Activated effector memory CD4-positive, alpha-beta T cell treated with Interleukin-2 at 50 U/mL for 16 hours (primary cell): Measurements from ENCODE around the gene UNC5C.

Source experiments
- DNase-seq: peaks from one replicate; pipeline ENCODE4 v3.0.0-alpha.2; 2020

The UNC5C gene

DNA sequence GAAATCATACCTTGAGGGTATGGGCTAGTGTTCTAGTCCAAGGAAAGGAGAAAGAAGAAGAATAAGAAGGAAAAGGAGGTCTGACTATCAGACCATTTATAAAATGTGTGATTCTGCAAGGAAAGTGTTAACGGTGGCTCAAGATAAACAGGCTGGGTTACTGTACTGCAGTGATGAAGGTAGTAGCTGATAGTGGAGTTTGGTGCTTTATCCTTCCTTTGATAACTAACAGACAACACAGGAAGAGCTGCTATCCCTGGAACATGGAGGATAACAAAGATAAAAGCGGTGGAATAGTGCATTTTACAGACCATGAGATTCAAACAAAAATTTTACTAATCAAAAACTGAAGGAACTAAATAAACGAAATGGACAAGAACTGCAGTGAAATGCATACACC is 2.6 kb downstream of the UNC5C start:
- DNase-seq = no peak

DNA sequence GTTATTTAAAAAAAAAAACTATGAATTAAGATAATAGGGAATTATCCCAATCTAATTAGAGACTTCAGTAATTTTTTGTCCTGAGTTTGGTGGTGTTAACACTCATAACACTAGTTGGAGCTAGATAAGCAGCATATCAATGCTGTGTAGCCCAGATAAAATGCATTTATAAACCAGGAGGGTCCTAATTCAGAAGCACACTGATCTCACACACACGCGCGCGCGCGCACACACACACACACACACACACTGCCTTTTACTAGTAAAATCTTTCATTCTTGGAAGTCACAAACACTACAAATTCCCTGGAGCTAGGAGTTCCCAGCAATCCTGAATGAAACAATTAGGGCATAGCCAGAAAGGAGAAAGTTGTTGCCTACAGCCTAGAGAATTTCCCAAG is 3.2 kb downstream of the UNC5C start:
- no peak for DNase-seq

DNA sequence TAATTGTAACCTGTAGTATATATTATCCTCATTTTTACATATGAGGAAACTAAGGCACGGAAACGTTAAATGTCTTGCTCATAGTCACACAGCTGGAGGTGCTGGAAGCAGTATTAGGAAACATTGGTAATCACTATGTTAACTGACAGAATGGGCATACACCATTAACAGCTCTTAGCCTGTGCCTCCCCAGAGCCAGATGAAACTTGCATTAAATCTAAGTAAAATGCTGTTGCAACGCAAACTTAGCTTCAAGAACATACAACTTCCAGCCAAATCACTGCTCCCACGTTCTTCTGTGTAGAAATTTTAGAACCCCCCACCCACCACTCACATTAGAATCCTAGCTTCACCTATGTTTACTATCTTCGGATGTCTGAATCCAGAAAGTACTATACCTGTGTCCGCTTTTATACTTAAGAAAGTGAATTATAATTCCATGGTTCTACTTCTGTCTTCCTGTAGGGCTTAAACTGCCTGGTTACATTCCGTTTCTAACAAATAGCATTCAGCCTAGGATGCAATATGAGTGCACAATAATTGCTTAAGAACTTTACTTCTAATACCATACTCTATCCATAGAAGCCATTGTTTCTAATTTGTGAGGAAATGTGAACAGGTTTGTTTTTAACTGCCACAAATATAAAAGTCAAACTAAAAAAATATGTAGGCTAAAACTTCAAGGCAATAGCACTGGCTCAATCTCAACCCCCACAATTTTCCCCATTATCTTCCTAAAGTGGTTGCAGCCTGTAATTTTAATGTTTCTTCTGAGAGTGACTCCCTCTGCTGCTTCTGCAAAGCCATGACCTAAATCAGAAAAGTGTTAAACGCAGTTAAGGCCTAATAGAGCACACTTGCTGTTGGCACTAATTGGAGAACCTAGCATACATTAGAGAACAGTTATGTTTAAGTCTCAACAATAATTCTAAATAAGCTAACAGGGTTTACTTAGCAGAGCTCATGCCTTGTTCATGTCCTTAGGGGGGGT is 4.4 kb downstream of the UNC5C start:
- DNase-seq = no peak

DNA sequence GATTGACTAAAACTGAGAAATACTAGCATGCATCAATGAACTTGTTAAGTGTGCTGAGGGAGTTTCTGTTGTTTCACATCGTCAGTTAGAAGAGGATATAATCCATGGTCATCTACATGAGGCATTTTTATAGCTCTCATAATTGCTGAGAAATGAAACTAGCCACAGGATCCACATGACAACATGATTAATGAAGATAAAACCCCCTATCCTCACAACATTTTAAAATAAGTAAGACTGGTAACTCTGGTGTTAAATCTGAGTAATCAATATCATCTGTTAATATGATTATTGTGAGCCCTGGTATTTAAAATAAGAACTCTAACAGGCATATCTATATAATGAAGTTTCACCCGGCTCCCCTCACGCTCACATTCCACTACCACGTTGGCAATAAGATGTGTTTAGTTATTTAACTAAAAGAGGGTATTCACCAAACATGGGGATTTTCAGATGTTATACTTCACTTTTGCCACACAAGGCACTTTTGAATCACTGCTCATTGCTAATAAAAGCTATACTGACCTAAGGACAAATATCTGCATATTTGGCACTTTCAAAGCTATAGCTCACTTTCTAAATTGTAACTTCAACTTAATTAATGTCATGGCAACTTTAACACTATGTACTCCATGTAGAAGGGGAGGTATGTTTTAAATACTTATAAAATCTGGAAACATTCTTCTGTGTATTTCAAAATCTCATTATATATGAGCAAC is 6.7 kb downstream of the UNC5C start:
- DNase-seq = no peak

DNA sequence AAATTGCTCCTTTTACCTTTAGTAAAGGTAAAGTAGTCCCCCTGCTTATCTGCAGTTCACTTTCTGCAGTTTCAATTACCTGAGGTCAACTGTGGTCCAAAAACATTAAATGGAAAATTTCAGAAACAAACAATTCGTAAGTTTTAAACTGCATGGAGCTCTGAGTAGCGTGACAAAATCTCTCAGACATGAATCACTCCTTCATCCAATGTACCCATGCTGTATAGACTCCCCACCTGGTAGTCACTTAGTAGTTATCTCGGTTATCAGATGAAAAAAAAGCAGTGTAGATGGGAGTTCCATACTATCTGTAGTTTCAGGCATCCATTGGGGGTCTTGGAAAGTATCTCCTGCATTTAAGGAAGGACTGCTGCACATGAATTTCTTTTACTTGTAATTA is 7.7 kb downstream of the UNC5C start:
- DNase-seq = no peak

DNA sequence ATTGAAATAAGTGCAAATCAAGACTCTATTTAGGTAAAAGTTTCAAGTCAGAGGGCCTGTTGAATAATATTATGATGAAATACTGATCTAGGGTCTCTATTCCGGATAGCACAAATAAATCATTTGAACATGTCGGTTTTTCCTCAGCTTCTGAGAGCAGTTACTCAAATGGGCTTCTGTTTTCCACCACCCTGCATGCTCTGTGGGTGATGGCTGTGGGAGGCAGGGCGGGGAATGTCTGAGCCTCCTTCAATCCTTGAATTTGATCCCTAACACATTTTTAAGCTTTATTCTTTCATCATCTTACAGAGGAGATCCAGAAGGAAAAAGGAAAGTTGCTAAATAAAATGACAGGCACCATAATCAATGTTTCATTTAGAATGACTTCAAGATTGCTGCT is 8.5 kb downstream of the UNC5C start:
- DNase-seq = no peak

DNA sequence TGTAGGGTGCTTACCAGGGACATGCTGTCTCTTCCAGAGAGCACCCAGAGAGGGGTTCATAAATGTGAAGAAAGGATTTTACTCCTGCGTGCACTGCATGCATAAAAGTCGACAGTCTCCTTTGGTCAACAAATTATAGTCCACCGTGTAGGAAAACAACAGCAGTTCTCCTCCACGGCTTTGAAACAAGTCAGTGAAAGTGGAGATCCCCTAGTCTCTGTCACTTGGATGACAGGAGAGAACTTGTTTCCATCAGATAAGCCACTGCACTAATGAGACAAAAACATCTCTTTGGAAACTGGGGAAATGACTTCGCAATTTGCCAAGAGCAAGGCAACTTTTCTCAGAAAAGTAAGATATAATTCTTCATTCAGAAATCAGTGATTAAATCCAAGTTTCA is 9.7 kb downstream of the UNC5C start:
- no peak for DNase-seq

DNA sequence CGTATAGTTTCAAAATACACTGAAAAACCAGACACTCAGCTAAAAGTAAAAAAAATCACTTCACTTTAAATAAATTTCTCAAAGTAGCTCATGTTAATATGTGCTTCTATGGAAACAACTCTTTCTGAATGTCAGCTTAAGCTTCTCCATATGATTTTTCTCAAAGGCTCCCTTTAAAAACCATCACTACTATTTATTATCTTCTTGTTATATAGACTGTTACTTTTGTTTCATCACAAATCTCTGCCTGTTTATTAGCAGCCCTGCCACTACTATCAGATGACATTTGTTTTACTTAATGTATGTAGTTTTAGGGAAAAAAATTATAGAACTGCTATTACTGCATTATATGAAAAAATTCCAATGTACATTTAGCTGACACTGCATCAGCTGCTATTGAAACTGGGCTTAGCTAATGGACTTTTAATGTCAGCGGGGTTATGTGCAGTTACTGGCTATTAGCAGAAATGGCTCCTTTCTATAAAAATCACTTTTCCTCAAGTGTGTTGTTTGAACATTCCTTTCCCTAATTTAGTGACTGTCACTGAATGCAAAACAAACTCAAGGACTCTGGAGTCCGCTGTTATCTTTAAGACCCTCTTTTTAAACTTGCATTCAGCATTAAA is 10.8 kb downstream of the UNC5C start:
- no peak for DNase-seq

DNA sequence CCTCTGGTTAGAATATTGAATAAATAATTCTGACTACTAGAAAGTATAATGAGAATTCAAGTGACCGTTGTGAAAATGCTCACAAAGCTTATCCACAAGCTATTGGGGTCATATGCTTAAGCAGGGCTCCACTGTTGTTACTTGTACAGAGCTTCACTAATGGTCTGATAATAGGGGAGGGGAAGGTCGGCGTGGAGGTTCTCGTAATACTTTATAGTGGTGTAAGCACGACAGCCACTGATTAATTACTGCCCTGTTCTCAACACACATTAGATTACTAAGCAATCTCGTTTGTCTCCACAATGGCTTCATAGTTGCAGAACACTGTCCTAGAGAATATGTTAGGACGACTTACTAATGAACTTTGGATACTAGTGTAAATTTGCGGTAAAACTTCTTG is 11.6 kb downstream of the UNC5C start:
- DNase-seq = no peak

DNA sequence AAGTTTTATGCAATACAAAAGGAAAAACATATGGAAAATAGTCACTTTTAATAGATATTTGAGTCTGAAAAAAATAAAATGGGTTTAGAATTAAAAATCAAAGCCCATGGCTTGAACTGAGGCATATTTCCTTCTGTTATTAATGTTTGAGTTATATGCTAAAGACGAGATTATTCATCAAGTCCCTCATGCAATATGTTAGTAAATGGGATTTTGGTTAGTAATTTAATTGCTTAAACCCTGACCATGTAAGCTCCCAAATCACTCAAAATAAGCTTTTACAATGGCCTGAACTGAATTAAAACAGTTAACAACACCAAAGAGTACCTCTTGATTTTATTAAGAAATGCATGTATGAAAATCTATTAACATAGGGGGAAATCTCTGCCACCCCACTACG is 12.1 kb downstream of the UNC5C start:
- no peak for DNase-seq

DNA sequence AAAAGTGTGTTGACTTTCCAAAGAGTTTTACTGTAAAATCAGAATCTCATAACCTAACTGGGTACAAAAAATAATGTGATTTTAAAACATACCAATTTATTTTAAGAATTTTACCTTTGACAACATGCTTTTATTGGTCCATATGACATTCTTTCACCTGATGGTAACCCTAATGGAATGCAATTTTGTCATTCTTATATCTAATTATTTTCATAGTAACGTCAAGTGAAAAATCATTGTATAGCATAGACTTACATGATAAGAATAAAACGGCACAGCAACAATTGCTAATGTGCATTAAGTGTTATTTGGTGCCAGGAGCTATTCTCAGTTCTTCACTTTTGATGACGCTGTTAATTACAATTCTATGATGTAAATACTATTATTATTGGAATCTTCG is 13.6 kb downstream of the UNC5C start:
- no peak for DNase-seq

DNA sequence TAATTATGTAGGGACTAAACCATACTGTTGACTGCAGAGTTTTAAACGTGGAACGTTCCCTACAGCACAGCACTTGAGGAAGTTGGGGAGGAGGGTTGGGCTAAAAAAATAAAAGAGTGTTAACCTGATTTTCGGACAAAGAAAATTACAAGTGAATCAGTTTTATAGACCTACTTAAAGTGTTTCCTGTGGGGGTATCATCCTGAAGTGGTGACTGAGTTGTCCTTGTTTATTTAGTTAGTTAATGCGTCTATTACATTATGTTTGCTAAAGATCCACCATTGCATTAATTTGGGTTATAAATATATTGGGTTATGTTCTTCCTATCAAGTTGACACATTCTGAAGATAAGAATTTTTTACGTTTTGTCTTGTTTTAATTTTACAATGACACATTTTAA is 14.7 kb downstream of the UNC5C start:
- DNase-seq = no peak

DNA sequence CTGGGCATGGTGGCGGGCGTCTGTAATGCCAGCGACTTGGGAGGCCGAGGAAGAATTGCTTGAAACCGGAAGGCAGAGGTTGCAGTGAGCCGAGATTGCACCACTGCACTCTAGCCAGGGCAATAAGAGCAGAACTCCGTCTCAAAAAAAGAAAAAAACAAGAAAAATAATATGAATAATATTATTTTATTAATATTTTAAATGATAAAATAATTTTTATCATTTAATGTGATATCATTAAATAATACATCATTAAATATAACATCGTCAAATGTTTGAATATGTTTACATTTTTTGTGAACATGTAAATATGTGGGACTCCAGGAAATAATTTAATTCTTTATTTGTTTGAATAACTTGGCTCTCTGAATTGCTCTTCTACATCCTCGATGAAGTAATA is 15.5 kb downstream of the UNC5C start:
- DNase-seq = no peak

DNA sequence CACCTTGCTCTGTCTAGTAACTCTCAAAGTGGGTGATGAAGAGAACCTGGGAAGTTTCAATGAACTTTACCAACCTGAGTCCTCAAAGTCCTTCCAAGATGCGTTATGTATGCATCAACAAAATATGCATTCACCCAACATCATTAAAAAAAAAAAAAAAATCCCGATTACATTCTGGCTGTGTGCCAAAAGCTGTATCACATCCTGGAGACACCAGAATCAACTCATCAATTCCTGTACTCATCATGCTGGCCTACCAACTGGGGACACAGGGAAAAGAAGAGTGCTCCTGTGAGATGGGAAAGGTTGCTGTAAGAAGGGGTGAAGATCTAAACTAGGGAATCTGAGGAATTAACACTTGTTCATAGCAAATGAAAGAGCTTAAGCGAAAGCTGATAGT is 16.5 kb downstream of the UNC5C start:
- DNase-seq = no peak

DNA sequence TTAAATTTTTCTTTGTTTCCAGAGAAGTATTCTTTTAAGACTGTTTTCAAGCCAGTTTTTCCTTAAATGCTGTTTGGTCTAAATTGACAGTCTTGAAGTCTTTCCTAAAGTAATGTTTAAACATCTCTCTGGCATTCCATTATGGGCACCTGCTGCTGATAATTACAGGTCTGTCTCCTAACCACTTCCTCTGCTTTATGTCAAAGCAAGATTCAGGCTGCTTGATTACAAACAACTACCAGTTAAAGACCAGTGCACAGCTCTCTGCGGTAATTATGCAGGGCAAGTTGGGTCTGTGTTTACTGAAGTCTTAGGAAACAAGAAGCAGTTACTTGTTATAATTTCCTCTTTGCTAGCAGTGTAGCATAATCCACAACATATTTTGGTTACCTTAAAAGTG is 17.6 kb downstream of the UNC5C start:
- no peak for DNase-seq

DNA sequence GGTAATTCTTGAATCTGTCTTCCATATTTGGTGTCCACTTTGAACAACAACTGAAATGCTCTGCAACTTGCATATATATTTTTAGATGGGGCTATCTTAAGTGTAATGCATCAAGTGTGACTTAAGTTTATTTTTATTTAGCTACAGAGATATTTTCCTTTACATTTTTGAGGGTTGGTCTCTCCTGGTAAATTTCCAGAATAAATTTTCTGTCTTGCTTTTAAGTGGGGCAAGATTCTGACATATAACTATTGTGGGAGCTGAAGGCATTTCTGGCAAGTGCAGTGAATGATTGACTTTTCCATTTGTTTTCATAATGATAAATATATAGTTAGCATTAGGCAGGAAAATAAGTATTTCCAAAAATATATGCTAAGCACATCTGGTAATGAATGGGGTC is 18.8 kb downstream of the UNC5C start:
- DNase-seq = no peak

DNA sequence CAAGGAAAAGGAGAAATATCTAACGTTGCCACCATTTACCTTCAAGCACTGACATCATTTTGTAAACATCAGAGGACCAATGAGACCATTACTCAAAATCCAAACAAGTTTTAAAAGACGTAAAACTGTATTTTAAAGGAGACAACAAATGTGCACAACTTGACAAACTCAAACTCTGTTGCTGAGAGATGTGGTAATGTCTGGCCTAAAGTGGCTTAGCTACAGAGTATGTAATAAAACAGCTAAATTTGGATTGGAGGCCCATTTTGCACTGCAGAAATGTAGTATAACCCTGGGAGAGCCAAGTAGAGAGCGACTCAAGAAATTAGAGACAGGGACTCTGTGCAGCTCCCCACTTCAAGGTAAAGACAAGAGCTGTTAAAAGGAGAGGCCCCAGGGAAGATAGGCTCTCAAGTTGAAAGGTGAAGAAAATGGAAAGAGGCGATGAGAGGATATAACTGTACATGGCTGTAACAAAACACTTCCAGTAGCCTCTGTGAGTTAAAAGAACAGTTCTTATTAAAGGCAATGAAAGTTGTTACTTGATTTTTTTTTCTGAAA is 20.3 kb downstream of the UNC5C start:
- DNase-seq = no peak

DNA sequence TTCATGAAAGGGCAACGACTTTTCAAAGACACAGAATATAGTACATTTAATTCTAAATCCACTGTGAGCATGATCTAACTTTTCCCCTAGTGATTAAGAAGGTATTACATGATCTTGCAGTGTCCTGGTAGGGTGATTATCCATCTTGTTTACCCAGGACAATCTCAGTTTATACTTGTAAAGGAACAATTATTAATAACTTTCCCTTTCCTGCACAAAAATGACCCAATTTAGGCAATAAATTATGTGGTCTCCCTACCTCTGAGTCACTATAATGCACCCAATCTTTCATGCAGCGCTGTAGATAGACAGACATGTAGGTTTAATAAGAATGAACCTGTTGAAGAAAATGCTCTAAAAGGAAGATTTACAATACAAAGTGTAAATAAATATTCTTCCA is 22.7 kb downstream of the UNC5C start:
- DNase-seq = no peak

DNA sequence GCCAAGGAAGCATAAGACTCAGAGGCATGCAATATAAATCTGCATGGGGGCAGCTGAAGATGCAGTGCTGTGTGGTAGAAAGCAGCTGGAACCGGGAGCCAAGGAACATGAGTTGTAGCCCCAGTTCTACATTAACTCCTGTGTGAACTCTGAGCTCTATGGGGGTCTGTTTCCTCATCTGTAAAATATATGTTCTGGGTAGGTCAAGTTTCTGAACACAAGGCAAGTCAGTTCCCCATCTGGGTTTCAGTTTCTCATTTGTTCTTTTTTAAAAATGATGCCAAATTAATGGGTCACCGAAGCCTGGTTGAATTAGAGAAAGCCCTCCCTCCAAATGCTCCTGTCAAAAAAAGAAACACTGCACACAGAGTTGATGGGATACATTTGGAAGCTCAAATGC is 24.0 kb downstream of the UNC5C start:
- DNase-seq = no peak

DNA sequence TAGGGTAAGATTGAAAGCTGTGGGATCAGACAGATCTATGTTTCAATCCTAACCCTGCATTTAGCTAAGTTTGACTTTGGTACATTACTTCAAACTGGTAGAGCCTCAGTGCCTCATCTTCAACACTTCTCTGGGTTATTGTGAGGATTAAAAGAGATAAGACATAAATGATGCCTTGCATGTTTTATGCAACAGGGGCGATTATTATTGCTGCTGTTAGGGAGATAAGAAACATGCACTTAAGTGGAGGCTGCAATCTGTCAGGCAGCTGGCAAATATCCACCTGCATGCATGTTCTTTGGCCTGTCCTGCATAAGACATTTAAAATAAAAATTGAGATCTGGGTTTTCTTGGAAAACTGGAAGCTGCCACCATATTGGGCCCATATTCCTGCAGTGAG is 24.6 kb downstream of the UNC5C start:
- DNase-seq = no peak

DNA sequence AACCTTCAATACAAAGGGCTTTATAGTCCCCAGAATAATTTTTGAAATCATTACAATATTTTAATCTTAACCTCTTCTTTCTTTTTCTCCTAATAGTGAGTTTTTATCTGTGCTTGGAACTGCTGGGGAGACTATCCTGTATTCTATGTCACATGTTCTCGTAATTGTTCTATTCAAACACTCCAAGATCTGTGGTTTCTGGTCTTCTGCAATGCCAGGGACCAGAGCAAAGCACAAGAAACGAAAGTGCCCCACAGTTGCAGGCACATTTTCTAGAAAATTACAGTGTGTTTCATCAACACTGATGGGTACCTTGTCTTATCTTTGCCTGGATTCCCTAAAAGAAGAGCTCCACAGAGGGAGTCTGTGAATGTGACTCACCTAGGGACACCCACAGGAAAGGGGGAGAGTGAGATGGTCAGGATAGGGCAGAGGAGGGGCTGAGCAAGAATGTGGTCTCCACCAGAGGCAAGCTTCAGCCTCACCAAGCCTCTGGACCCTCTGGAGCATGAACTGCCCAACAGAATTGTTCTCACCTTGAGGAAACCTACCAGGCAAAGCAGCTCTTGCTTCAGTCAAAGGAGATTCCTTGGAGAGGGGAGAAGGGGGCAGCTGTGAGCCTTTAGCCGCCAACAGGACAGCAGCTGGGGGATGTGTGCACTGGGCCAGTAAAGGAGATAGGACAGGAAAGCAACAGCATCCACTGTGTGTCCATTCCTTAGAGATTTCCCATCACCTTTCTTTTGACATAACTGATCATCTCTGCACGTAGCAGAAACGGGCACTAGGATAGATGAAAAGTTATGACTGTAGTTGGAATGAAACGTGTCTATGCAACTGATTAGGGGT is 25.9 kb downstream of the UNC5C start:
- DNase-seq = no peak

DNA sequence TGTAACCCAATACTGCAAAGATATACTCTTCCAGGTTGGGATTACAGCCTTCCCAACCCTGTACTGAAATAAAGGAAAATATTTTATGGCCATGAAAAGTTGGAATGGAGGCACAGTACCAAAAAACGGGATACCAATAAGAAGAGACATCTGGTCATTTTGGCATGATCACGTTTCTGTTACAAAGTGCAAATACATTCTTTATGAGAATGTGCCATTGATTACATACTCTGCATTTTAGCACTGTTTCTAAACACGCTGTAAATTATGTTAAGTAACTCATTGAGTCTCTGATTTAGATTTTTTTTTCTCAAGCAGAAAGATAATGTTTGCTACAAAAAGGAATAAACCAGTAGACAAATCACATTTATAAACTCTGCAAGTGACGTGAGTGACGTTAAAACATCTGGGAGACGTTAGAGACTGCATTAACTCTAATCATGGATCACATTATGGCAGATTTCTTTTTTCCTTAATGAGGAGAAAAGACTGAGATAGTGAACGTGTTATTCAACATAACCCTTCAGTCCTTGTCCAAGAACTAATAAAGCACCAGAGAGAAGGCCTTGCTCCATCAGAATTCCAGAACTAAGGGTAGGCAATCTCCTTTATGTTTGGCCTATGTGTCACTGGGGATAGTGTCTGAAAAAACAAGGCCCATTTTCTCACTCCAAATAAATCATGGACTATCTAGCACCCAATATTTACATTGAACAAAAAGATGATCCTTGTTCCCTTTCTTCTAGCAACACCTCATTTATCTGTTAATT is 31.0 kb downstream of the UNC5C start:
- DNase-seq = no peak
